GM20431 (cell line): Measurements from ENCODE around the gene ICAM4.
"Not testable (repeated sequence)": the region's sequence is repeated elsewhere in the genome, so short reads cannot be mapped to it uniquely, and the experiment has no call there.

ENCODE experiments used
- in situ Hi-C: fragments of 300-500 bp; cut with MseI, MboI; formaldehyde crosslinking; loops from one replicate; pipeline ENCODE4 v1.15.0; 2020; ENCODE audit warnings: low sequenced_read_pairs; ENCODE audit not compliant: unreplicated experiment

Gene ICAM4

GRCh38 chr19:10266706-10267105 lies 20.0 kb upstream of the ICAM4 start:
- in situ Hi-C loops = no loop called here

GRCh38 chr19:10268071-10268470 lies 18.7 kb upstream of the ICAM4 start:
- in situ Hi-C loops = no loop called here

GRCh38 chr19:10269333-10270179 lies 17.2 kb upstream of the ICAM4 start:
- in situ Hi-C loops = loop anchor here (5.0 kb wide), 1 partner anchor 113 kb away; the partner anchor contains the start of gene TYK2

- in situ Hi-C loops = loop anchor here (5.0 kb wide), 1 partner anchor 112 kb away; the partner anchor contains the start of gene TYK2
Observed at GRCh38 chr19:10270180-10270615, 16.6 kb upstream of the ICAM4 start.

GRCh38 chr19:10270616-10271394 lies 15.9 kb upstream of the ICAM4 start, which contains the start of gene ICAM1:
Gene ICAM1 (plus strand): TSS chr19:10271120. CDS start chr19:10271160, 40 bp downstream.
- in situ Hi-C loops = loop anchor here (5.0 kb wide), 1 partner anchor 111 kb away; the partner anchor contains the start of gene TYK2

- in situ Hi-C loops = loop anchor here (5.0 kb wide), 1 partner anchor 111 kb away; the partner anchor contains the start of gene TYK2
Observed at GRCh38 chr19:10271543-10272086, 15.1 kb upstream of the ICAM4 start.

- in situ Hi-C loops = loop anchor here (5.0 kb wide), 1 partner anchor 108 kb away; the partner anchor contains the start of gene TYK2
Observed at GRCh38 chr19:10274589-10274988, 12.2 kb upstream of the ICAM4 start.

GRCh38 chr19:10277795-10278589 lies 8.8 kb upstream of the ICAM4 start:
- in situ Hi-C loops = no loop called here

GRCh38 chr19:10278935-10279334 lies 7.8 kb upstream of the ICAM4 start:
- in situ Hi-C loops = no loop called here

- in situ Hi-C loops = no loop called here
Observed at GRCh38 chr19:10279737-10280442, 6.9 kb upstream of the ICAM4 start.

GRCh38 chr19:10282043-10282442 lies 4.7 kb upstream of the ICAM4 start:
- in situ Hi-C loops = not testable (repeated sequence)

- in situ Hi-C loops = no loop called here
Observed at GRCh38 chr19:10283301-10284064, 3.3 kb upstream of the ICAM4 start.

- in situ Hi-C loops = no loop called here
Observed at GRCh38 chr19:10284065-10284959, 2.4 kb upstream of the ICAM4 start.

GRCh38 chr19:10284960-10285278 lies 1.8 kb upstream of the ICAM4 start:
- in situ Hi-C loops = no loop called here

GRCh38 chr19:10285393-10285792 lies 1.4 kb upstream of the ICAM4 start:
- in situ Hi-C loops = no loop called here

- in situ Hi-C loops = no loop called here
Observed at GRCh38 chr19:10288662-10289166, 2.0 kb downstream of the ICAM4 start.

- in situ Hi-C loops = no loop called here
Observed at GRCh38 chr19:10289167-10289835, 2.5 kb downstream of the ICAM4 start.
